ENCODE measurements around the gene MED19.

DNA sequence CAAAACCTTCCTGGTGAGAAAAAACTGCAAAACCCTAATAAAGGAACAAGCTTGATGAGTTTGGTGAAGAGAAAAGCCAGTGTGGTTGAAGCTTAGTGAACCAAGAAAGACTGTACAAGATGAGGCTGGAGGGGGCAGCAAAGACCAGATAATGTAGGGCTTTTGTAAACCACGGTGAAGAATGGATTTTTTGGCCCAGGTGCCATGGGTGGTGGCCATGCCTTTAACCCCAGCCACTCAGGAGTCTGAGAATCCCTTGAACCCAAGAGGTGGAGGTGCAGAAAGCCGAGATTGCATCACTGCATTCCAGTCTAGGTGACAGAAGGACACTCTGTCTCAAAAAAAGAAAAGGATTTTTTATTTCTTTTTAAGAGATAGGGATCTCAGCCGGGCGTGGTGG is 49.1 kb downstream of the MED19 start:
- TF ChIP-seq CTCF (IDR thresholded peaks at IDR 0.05) (peak; percentile 40), EZH2 (IDR thresholded peaks at IDR 0.05; ENCODE audit: borderline replicate concordance, insufficient read depth, low read depth, low read length, poor library complexity, severe bottlenecking) (no peak)

Measured in B cell (primary cell).